Left renal cortex interstitium (tissue), 4 donors: ENCODE results near the gene EEF2KMT. TPM values are rescaled to one million over a fixed set of nuclear protein-coding genes. Genes with fewer than 3 reads are reported as not detected.
"Not testable (repeated sequence)": the region's sequence is repeated elsewhere in the genome, so short reads cannot be mapped to it uniquely, and the experiment has no call there.

Experiments used
- DNase-seq, 4 donors: peaks; one replicate each; pipeline ENCODE4 v3.0.0-alpha.2; 2013; ENCODE audit warnings: low read depth in 4 of 4, low spot score in 2 of 4, missing footprints in 1 of 4
- polyA plus RNA-seq, 4 donors: library from polyadenylated mRNA; unstranded; fragments of 120-200 nt; gene quantifications; one replicate each; pipeline ENCODE4 v1.2.1, GENCODE V29; 2013; ENCODE audit not compliant: insufficient read length in 4 of 4

The EEF2KMT gene
- polyA plus RNA-seq, 4 donors = 11.0 to 15.9 (median 13.5) TPM

DNA sequence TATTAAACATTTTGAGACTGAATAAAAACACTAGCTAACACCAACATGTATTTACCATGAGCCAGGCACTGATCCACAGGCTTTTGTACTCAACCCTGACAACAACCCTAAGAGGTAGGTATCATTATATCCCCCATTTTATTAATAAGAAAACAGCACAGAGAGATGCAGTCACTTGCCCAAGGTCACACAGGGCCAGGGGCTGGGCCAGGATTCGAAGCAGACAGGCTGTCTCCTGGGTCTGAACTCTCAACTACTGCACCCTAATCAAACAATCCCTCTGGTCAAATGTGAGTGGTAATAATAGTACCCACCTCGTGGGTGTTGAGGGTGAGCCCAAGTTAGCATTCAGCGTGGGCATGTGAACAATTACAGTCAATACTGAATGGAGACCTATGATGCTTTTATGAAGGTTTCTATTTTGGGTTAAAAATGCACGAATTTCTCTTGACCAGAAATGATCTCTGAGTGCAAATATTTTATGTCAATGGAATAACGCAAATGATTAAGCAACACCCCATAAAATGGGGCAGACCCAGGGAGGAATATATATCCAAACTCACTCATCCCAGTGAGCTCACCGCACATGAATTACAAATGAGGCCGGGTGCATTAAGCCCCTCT, 1.0 kb downstream of the EEF2KMT start:
- DNase-seq = not testable (repeated sequence)

DNA sequence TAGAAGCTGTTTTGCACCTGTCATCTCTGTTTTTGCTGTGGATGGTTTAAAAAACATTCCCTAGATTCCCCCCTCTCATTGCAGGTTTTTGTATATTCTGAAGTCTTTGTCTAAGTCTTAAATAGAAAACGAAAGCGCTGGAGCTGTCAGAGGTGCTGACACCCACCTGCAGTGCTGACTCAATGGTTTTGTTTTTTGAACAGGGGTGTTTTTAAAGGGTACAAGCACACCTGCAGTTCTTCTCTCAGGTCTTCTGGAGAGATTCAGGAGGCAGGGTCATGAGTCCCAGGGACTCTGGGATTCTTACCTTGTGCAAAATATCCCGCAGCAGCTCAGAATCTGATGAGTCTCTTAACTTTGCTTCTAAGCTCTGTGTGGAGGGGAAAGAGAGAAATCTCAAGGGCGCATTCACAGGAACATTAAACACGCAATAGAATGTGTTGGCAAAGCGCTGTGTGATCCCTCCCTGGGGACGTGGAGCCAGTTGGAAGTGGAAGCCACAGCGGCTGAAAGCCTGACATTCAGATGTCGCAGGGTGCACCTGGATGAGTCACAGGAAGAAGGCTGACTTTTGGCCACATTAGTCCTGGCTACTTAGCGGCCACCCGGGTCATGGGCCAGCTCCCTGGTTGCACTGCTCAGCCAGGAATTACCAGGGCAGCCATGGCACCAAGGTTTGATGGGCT, 2.3 kb downstream of the EEF2KMT start:
- DNase-seq = not testable (repeated sequence)

DNA sequence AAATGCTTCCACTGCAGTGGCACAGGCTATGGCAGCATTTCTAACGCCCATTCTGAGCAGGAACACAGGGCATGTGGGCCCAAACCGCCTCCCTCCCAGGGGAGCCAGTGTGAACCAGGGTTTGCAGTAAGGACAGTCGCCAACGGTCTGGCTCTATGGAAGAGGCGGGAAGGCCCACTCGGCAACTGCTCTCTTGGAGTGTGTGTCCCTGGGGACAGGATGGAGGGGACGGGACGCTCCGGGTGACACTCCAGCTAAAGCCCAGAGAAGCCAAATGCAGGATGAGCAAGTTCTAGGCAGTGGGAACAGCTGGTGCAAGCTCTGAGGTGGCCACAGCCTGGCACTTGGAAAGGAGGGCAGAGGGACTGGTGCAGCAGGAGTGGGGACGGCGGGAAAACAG, 3.8 kb downstream of the EEF2KMT start:
- not testable (repeated sequence) for DNase-seq

DNA sequence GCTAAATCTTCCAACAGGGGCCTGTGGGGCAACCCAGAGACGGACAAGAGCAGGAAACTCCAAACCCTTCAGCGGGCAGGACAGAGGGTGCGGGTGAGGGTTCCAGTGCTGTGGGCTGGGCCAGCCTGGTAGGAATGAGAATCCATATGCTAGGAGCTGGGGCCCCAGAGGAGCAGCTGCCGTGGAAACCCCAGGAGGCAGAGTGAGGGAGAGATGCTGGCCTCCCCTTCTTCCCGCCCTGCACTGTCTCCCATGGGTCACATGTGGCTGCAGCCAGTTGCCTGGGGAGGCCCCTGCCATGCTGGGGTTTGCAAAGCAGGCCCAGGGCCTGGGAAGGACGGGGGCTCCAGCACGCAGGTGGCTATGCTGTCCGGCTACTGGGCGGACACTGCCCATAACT, 4.5 kb downstream of the EEF2KMT start:
- not testable (repeated sequence) for DNase-seq

DNA sequence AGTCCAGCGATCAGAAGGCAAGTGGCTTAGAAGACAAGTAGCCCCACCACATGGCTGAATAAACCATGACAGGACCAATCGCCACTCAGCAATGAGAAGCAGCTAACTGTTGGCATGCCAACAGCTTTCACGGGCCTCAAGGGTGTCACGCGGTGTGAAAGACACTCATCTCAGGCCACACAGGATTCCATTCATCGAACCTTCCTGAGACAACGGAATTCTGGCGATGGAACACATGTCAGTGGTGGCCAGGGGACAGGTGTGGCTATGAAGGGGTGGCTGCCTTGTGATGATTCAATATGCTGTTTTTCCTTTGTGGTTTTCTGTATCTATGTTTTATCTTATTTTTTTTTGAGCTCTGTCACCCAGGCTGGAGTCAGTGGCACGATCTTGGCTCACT, 7.0 kb downstream of the EEF2KMT start:
- DNase-seq = not testable (repeated sequence)

DNA sequence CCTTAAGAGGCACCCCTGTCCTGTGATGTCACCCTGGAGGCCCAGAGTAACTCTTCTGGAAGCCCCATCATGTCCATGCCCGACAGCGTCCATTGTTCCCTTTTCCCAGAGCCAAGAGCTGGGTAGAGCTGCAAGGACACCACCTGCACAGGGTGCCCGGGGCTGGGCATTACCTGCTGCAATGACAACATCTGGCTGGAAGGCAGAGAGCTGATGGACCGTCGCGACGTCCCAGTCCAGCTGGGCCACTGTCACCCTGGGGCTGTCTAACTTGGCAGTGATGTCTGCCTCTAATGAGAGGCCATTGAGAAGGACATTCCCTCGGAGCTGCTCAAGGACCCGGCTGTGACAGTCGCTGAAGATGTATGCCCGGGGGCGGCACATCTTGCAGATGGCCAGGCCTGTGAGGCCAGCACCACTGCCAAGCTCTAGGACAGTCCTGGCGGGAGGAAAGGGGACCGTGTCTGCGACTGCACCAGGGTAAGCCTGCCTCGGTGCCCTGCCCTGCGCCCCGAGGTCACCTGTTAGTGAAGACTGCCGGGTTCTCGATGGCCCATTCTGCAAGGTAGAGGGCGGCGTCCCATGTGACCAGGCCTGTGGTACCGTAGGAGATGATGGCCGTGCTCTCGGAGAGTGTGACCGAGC, 7.6 kb downstream of the EEF2KMT start:
- not testable (repeated sequence) for DNase-seq

DNA sequence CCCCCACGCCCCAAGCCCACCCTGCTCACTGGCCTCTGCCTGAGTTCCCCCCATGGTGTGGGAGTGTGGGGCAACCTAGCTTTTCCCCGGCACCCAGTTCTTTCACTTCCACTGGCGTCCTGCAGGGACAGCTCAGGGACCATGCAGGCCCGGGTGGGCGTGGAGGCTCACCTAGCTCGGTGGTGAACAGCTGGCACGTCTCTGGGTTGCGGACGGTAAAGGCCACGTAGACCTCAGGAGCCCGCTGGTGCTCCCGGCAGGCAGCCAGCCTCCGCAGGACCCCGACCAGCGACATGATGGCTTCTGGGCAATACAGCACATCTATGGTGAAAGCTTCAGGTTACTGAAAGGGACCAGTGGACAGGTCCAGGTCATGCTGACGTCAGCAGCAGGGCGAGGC, 8.7 kb downstream of the EEF2KMT start:
- DNase-seq = not testable (repeated sequence)

DNA sequence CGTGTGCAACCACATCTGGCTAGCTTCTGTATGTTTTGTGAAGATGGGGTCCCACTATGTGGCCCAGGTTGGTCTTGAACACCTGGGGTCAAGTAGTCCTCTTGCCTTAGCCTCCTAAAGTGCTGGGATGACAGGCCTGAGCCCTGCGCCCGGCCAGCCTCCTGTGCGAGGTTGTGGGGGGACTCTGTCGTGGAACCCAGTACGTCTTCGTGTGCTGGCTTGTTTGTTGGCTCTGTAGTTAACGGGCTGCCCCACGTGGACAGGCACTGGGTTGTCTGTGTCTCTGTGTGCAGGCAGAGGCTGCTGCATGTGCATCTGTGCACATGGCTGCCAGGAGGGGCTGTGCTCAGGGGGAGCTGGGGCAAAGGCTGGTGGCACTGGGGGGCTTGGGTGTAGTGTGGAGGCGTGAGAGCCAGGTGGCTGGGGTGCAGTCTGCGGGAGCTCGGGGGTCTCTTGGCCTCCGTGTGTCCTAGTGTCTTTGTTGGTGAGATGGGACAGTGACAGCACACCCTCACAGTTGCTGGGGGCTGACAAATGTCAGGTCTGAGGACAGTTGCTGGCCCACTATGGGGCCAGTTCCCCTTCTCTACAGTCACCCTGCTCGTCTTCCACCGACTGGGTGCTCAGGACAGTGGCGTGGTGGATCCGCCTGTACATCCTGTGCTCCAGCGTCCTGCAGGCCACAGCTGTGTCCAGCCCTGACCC, 9.4 kb downstream of the EEF2KMT start:
- DNase-seq = not testable (repeated sequence)

DNA sequence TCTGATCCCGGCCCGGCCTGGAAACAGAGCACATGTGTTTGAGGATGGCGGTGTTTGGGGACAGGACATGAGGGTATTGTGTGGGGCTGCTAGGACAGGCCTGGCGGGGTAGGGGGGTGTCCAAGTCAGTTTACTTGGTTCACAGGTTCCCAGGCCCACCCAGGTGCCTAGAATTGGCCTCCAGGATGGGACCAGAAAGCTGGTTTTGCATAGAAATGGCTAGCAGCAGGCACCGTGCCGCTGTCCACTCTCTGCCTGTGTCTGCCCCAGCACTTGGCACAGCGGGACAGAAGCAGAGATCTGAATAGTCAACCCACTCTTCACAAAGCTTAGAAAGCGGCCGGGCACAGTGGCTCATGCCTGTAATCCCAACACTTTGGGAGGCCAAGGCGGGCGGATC, 11.9 kb downstream of the EEF2KMT start:
- DNase-seq = not testable (repeated sequence)

DNA sequence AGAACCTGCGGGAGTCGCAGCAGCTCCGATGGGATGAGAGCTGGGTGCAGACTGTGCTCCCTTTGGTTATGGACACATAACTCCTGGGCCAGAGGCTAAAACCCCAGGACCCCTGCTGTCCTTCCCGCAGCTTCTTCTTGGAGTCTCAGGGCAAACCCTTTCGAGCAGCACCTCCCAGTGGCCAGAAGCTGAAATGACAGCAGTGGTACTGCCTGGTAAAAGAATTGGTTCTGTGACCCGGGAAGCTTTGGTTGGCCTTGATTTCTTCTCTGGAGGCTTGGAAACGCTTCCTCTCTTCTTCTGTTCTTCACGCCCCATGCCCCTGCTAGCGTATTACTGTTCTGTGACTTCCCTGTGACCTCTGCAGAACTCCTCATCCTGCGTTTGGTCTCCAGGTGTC, 12.8 kb downstream of the EEF2KMT start:
- DNase-seq = not testable (repeated sequence)

DNA sequence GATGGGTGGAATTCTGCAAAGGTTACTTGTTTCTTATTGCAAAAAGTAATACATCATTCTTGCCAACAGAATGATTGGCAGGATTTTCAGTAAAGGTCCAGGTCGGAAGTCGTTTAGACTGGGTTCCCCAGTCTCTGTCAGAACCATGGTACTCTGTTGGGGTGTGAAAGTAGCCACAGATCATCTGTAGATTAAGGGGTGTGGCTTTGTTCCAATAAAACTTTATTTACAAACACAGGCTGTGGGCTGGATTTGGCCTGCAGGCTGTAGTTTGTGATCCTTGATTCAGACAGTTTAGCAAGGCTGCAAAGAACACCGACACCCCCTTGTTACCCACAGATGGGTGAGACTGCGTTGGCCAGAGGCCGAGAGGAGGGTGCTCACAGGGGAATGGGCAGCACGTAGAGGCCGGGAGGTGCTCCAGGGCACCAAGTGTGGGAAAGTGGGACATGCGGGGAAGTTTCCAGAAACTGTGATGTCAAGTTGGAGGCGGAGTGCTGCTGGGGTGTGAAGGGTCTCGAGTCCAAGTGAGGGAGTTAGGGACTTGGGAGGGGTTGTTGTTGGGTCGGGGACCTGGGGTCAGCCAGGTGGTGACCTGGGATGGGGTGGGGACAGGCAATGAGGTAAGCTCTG, 13.4 kb downstream of the EEF2KMT start:
- DNase-seq = not testable (repeated sequence)

DNA sequence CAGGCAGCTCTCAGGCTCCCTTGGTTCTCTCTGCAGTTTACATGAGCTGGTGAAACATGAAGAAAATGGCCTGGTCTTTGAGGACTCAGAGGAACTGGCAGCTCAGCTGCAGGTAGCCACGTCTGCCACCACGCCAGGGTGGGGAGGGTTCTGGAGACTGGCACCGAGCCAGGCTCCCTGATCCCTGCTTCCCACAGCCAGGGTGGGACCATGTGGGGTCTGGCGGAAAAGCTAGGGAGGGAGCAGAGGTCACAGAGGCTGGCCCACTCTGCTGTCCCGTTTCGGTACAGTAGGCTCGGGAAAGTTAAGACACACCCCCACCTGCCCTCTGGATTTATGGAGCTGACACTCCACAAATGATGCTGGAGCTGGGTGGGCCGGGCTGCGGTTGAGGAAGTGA, 13.9 kb downstream of the EEF2KMT start:
- not testable (repeated sequence) for DNase-seq

DNA sequence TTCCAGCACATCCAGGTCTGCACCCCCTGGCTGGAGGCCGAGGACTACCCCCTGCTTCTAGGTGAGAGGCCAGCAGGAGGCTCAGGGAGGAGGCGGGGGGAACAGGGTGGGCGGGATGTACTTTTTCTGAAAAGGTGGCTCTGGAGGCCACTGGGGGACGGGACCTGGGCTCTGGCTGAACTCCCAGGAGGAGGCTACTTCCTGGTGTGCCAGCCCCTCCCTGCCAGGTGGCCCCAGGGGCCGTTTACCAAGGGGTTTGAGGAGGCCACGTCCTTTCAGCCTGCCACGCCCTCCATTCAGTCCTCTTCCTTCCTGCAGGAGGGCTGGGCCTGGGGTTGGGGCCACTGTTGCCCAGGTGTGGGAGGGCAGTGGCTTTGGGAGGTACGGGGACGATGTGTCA, 16.6 kb downstream of the EEF2KMT start:
- not testable (repeated sequence) for DNase-seq

DNA sequence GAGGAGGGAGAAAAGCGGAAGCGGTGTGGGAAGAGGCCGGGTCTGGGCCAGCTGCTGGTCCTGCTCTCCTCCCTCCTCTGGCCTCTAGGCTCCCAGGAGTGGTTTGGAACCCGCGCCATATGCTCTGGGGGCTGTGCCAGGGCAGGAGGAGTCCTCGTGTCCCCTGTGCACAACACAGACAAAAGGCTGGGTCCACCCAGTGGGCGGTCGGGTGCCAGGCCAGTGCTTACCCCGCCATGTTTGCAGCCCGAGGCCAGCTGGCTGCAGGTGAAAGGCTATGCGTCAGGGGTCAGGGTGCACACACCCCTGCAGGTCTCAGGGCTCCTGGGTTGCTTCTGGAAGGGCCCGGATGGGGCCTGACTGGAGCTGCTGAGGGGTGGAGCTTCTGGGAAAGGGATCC, 17.1 kb downstream of the EEF2KMT start:
- DNase-seq = not testable (repeated sequence)

DNA sequence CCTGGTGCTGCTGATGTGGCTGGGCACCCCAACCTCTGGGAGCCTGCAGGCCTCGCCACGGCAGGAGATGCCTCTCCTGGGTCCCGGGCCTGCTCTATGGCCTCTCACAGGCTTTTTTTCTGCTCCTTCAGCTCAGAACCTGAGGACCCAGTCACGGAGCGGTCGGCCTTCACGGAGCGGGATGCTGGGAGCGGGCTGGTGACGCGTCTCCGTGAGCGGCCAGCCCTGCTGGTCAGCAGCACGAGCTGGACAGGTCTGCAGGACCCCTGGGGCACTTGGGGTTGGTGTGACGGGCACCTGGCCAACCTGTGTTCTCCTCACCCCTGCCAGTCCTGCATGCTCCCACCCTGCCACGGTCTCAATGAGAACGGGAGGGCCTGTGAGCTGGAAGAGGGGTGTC, 19.0 kb downstream of the EEF2KMT start:
- no peak for DNase-seq

DNA sequence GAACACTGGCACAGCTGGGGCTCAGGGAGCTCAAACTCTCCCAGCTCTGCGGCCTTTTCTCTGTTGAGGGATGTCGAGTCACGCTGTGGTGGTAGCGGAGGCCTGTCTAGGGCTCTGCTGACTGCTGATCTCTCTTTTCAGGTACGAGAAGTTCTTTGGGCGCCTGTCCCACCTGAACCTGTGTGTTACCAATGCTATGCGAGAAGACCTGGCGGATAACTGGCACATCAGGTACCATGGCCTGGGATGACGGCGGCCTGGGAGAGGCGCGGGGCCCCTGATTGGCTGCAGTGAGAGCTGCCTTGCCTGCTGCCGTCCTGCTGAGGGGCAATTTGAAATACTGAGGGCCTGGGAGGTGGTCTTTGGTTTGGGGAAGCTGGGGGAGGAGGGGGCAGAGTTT, 20.3 kb downstream of the EEF2KMT start:
- no peak for DNase-seq

DNA sequence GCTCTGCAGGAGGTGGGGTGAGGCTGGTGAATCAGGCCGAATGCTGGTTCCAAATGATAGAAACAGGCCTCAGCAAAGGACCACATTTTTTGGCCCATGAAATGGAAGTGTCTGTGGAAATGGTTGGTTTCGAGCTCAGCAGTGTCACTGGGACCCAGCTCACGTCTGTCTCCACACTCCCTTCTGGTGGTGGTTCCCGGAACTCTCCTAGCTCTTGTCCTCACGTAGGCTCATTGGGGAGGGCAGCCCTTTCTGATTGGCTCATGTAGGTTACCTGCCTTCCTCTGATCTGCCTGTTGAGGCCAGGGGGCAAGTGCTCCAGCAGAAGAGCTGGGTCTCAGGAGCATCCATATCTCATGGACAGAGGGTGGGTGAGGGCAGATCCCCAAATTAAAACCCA, 22.0 kb downstream of the EEF2KMT start:
- no peak for DNase-seq

DNA sequence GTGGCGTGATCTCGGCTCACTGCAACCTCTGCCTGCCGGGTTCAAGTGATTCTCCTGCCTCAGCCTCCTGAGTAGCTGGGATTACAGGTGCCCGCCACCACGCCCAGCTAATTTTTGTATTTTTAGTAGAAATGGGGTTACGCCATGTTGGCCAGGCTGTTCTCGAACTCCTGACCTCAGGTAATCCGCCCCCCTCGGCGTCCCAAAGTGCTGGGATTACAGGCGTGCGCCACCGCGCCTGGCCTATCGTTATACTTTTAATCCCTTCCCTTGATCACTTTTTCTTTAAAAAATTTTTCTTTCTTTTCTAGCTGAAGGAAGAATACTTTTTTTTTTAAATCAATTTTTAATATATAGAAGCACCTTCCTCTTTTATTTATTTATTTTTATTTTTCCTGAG, 23.8 kb downstream of the EEF2KMT start:
- DNase-seq = not testable (repeated sequence)

DNA sequence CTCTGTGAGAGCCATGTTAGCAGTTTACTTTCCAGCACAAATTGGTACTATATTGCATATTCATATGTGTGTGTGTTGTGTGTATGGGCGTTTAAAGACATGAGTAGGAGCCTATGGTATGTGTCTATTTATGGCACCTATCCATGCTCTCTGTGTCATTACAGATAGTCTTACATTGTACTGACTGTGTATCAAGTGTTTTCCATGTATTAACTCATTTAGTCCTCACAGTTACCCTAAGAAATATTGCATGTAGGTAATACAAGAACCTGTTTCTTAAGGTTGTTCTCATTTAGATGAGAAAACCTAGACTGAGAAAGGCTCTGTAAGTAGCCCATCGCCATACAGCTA, 24.3 kb downstream of the EEF2KMT start:
- DNase-seq = no peak

DNA sequence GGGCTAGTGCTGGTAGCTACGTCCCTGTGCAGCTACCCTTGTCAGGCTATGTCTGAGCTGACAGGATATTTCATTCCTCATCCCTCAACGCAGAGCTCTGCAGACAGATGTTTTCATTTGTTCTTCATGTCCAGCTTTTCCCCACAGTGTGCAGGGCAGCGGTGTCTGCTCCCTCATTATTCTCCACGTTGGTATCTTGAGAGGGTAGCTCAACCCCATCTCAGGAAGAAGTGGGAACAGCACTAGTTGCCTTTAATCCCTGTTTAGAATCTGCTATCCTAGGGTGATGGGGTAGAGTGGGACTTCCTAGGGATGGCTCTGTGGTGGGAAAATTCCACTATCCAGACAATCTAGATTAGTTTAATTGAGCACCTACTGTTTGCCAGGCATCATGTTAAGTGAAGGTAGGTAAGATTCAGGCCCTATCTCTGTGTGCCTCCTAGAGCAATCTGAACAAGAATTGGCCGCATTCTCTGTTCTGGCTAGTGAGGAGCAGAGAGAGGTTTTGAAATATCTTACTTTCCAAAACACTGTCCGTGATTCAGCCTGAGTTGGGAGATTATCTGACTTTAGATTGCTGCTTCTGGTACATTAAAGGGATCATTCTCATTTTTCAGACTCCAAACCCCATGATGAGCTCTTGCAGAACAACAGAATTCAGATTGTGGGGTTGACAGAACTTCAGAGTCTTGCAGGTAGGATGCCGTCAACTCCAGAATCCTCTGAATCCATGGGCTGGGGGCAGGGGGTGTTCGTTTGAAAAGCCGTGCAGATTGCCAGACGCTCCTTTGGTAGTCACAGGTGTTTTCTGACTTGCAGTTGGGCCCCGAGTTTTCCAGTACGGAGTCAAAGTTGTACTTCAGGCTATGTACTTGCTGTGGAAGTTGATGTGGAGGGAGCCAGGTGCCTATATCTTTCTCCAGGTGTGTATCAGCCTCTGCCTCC, 25.0 kb downstream of the EEF2KMT start:
- no peak for DNase-seq
